Aorta (tissue), 5 donors: ENCODE measurements around the gene KRTAP10-1. TPM values are rescaled to one million over a fixed set of nuclear protein-coding genes. Genes with fewer than 3 reads are reported as not detected.

Experiments
- ATAC-seq: fragments of 200-7000 bp; cut with Tn5 transposase; one replicate; pipeline ENCODE4 v1.9.1; 2022; ENCODE audit warnings: moderate library complexity; ENCODE audit not compliant: low FRiP score
- DNase-seq, 2 donors: peaks; one replicate each; pipeline ENCODE4 v3.0.0-alpha.2; 2020
- H3K27ac ChIP-seq, 2 donors: one replicate each; pipeline ENCODE4 v1.5.1; 2013; ENCODE audit warnings: low read length in 2 of 2, mild to moderate bottlenecking in 2 of 2, moderate library complexity in 2 of 2, control low read depth in 1 of 2, inconsistent platforms in 1 of 2, low read depth in 1 of 2
- H3K27me3 ChIP-seq, 2 donors: one replicate each; pipeline ENCODE4 v1.6.1; 2013; ENCODE audit warnings: control low read depth in 1 of 2, low read length in 1 of 2, mild to moderate bottlenecking in 1 of 2, moderate library complexity in 1 of 2; ENCODE audit not compliant: insufficient read depth in 2 of 2, control insufficient read depth in 1 of 2
- H3K36me3 ChIP-seq, 2 donors: one replicate each; pipeline ENCODE4 v1.6.1; 2013; ENCODE audit warnings: control low read depth in 1 of 2, low read length in 1 of 2, mild to moderate bottlenecking in 1 of 2; ENCODE audit not compliant: insufficient read depth in 2 of 2, control insufficient read depth in 1 of 2
- H3K4me1 ChIP-seq, 2 donors: one replicate each; pipeline ENCODE4 v1.6.1; 2013; ENCODE audit warnings: low read length in 2 of 2, control low read depth in 1 of 2, mild to moderate bottlenecking in 1 of 2, moderate library complexity in 1 of 2; ENCODE audit not compliant: insufficient read depth in 2 of 2, control insufficient read depth in 1 of 2
- H3K4me3 ChIP-seq, 2 donors: one replicate each; pipeline ENCODE4 v1.5.1; 2013; ENCODE audit warnings: low read length in 2 of 2, control low read depth in 1 of 2, mild to moderate bottlenecking in 1 of 2
- H3K9me3 ChIP-seq: one replicate; pipeline ENCODE4 v1.6.1; 2013; ENCODE audit warnings: mild to moderate bottlenecking, low read length; ENCODE audit not compliant: control insufficient read depth
- WGBS, 2 donors: extraction: QIAGEN DNeasy Blood & Tissue Kit; methylation state at CpG; one replicate each; pipeline ENCODE4 v1.1.7; 2013; 5-methylcytosine and 5-hydroxymethylcytosine counted together
- intact Hi-C, 2 donors: fragments of 100-400 bp; cut with DNase I; formaldehyde crosslinking; loops; one replicate each; pipeline versions ENCODE4 v1.14.2 to v1.15.0; 2022
- polyA plus RNA-seq, 2 donors: library from polyadenylated mRNA; stranded (reverse); fragments of 200-250 nt; gene quantifications; one replicate each; pipeline ENCODE4 v1.2.3, GENCODE V29; 2013
- total RNA-seq, 2 donors: library from RNA; stranded (reverse); fragmentation: NEBNext Ultra II Directional; extraction: Animal tissue kit (Norgen Biotek cat#: 25700); gene quantifications; one replicate each; pipeline ENCODE4 v1.2.1, GENCODE V29; 2021
- donor health status: healthy with polysubstance abuse.
- donor health status: Bipolar disorder and iron deficiency.
- donor health status: DM: no; HTN: no; CAD: no.
- donor health status: DM: no; HTN: no; CAD: no.
- donor health status: DM: yes; HTN: yes; CAD: no.

KRTAP10-1 gene
- total and polyA plus RNA-seq, 4 donors = not detected

DNA sequence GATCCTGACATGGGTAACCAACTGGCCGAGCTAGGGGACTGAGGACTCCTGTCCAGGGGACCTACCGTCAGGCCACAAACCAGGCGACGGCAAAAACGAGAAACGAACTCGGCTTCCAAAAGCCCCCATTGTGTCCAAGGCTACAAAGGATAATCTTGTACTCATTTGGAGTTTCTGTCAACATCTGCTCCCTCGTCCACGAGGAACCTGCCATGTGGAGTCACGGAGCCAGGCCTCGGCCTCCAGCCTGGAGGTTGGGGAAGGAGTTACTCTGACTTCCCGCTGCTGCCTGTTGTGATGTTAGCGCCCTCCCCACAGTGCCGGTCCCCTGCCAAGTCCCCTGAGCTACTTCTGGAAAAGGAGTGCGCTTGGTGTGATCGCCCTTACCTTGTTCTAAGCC lies 7.3 kb downstream of the KRTAP10-1 start:
- ATAC-seq = no peak
- Histone ChIP-seq H3K36me3 (no peaks in the 10 kb centered on the region), H3K9me3 (no peaks in the 10 kb centered on the region), H3K27me3 (no peaks in the 10 kb centered on the region), H3K27ac (no peak overlapping the region), H3K4me1 (no peaks in the 10 kb centered on the region), H3K4me3 (no peak overlapping the region)
- intact Hi-C loops = no loop called here
- 94 to 96% methylated on average over 16 of the region's 16 CpGs for WGBS, 2 donors
- peak; percentile 30 to 43 for DNase-seq

DNA sequence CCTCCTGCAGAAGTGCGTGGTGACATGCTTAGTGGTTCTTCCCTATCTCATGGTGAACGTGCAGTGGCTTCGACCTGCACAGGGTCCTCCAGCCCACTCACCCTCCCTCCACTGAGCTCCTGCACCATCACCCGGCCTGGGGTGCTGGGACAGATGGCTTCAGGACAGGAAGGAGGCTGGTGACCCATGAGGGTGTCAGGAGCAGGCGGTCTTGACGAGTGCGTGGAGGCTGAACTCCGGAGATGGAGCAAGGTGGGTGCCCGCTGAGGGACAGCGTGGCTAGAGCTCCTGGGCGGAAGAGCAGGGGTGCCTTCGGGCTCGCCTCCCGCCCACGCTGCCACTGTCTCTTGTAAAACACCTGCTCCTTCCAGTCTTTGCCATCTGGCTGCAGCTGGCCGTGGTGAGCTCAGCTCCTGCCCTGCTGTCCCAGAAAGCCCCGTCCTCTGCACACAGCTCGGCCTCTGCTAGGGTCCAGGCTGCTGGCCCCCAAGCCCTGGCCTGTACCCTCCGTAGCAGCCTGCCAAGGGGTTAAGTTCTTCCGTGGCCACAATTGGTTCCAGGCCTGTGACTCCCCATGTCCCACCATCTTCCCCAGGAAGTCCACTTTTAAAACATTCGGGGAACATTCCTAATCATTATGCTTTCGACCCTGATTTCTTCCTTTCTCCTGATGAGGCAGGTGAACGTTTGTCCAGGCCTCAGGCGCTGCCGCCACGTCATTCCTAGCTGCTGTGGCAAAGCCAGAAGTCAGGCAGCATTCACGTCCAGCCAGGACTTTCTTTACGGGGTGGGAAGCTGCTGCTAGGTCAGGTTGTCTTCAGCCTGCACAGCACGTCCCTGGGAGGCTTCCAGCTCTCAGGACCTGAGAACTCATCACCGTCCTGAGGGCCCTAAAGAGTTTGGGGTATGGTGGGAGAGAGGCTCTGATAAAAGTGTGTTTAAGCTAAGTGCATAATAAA lies 8.1 kb downstream of the KRTAP10-1 start:
- ATAC-seq (no peak), DNase-seq (peak in 1 of 2 donors; percentile 47)
- 86 to 90% methylated on average over 29 to 30 of the region's 30 CpGs for WGBS, 2 donors
- Histone ChIP-seq H3K27ac (no peak overlapping the region), H3K36me3 (no peaks in the 10 kb centered on the region), H3K4me1 (no peaks in the 10 kb centered on the region), H3K4me3 (no peak overlapping the region), H3K9me3 (no peaks in the 10 kb centered on the region), H3K27me3 (no peaks in the 10 kb centered on the region)
- intact Hi-C loops = no loop called here

DNA sequence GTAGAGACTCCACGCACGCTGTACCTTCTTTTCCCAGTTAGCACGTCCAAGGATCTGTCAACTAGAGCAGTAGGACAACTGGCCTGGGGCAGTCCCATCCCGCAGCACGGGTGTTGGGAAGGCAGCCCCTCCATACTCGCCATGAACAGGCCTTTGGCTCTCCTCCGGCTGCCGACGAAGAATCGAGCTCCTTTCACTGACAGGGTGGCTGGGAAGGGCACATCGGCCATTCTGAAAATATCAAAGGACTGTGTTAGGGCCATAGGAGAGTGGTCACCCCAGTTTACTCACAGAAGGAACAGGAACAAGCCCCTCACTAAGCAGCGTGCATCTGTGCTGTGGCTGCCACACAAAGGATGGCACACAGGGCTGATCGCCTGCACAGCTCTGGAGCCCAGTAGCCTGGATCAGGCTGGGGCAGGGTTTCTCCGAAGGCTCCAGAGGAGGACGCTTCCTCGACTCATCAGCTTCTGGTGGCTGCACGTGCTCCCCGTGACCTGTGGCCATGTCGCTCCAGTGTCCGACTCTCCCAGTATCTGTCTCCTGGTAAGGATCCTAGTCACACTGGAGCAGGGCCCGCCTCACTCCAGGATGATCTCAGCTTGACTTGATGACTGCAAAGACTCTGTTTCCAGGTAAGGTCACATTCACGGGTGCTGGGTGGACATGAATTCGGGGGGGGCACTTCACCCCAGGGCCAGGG lies 8.9 kb downstream of the KRTAP10-1 start:
- Histone ChIP-seq H3K36me3 (no peaks in the 10 kb centered on the region), H3K27ac (no peak overlapping the region), H3K9me3 (no peaks in the 10 kb centered on the region), H3K4me3 (no peak overlapping the region), H3K27me3 (no peaks in the 10 kb centered on the region), H3K4me1 (no peaks in the 10 kb centered on the region)
- peak; percentile 19 to 63 for DNase-seq
- 91% methylated on average over 21 to 23 of the region's 23 CpGs for WGBS, 2 donors
- ATAC-seq = no peak
- intact Hi-C loops = no loop called here

DNA sequence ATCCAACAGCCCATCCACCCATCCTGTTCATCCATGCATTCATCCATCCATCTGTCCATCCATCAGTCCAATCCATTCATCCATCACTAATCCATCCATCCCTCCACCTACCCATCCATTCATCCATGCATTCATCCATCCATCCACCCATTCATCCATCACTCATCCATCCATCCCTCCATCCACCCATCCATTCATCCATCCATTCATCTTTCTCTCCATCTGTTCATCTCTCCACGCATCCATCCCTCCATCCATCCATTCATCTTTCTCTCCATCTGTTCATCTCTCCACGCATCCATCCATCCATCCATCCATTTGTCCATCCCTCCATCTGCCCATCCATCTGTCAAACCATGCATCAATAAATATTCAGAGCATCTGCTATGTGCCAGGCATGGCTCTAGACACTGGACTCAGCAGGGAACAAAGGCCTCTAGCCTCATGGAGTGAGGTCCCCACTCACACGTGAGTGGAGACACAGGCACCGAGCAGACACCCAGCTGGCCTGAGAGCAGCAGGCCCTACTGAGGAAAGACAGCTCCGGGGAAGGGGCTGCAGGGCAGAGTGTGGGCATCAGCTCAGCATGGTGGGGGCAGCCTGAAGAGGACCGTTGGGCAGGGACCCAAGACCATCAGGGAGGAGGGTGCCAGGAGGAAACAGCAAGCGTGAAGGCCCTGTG lies 9.6 kb downstream of the KRTAP10-1 start:
- H3K9me3 ChIP-seq = no peaks in the 10 kb centered on the region
- WGBS, 2 donors = 88 to 90% methylated on average over 7 of the region's 7 CpGs
- DNase-seq (peak in 1 of 2 donors; percentile 10), ATAC-seq (no peak)
- no peaks in the 10 kb centered on the region for H3K4me1 ChIP-seq
- intact Hi-C loops = no loop called here
- no peak overlapping the region for H3K4me3 ChIP-seq
- H3K27ac ChIP-seq = no peak overlapping the region
- no peaks in the 10 kb centered on the region for H3K36me3 ChIP-seq
- no peaks in the 10 kb centered on the region for H3K27me3 ChIP-seq

DNA sequence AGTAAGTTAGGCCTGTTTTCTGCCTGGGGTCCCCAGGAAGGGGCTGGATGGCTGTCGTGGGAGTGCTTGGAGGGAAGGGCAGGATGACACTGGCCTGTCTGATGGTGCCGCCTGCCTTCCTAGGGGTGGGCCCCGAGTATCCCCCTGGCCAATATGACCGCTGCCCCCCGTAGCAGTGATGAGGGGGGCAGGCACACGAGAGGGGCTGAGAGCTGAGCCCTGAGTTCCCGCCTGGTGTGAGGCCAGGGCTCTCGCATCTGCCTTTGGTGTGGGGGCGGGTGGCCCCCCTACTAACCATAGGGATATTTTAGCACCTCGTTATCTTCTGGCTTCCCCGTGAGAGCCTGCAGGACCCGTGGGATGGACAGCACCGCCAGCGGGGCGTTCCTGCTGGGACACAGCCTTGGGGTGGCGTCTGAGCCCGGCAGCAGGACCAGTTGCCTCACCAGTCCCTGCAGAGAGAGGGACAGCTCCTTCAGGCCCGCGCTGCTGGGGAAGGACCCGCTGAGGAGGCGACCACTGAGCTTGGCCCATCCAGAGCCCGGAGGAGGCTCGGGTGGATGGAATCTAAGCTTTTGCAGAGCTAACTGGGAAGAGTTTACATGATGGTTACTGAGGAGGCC lies 10.4 kb downstream of the KRTAP10-1 start:
- WGBS, 2 donors = 83 to 87% methylated on average over 20 to 23 of the region's 23 CpGs
- ATAC-seq (no peak), DNase-seq (peak; percentile 28 to 54)
- H3K36me3 ChIP-seq = no peaks in the 10 kb centered on the region
- H3K27ac ChIP-seq = no peak overlapping the region
- no peaks in the 10 kb centered on the region for H3K9me3 ChIP-seq
- no peak overlapping the region for H3K4me3 ChIP-seq
- no peaks in the 10 kb centered on the region for H3K27me3 ChIP-seq
- intact Hi-C loops = no loop called here
- no peaks in the 10 kb centered on the region for H3K4me1 ChIP-seq

DNA sequence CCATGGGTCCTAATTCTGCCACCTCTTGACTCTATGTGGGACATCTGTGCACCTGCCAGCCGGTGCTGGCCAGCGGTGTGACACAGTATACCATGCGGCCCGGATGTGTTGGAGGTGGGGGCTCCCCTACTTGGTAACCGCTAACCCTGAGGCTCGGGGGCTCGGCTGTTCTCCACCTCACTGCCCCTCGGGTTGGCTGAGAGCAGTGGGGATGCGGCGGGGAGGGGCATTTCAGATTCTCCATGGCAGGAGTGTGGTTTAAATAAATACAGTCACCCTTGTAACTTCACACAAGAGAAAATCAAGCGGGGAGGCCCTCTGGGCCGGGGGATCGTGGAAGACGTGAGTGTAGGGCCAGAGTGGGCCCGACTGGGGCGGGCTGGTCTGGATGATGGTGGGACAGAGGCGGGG lies 11.0 kb downstream of the KRTAP10-1 start:
- Histone ChIP-seq H3K27ac (no peak overlapping the region), H3K27me3 (no peaks in the 10 kb centered on the region), H3K4me3 (no peak overlapping the region), H3K9me3 (no peaks in the 10 kb centered on the region), H3K36me3 (no peaks in the 10 kb centered on the region), H3K4me1 (no peaks in the 10 kb centered on the region)
- DNase-seq = peak in 1 of 2 donors; percentile 69
- no peak for ATAC-seq
- 94 to 97% methylated on average over 17 of the region's 17 CpGs for WGBS, 2 donors
- intact Hi-C loops = no loop called here

DNA sequence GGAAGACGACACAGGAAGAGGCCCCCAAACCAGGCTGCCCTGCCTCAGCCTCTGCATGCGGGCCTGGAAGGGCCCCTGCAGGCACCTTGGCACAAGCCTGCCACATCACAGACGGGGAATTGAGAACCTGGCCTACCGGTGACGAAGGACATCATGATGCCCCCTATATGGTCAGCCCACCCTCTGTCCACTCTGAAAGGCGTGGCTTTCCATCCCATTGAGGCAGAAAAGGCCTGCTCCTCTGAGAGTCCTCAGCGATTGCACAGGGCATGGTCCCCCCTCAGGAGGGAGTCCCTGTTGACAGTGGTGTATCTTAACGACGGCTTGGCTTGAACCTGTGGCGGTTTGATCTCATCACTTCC lies 11.4 kb downstream of the KRTAP10-1 start:
- no peak for ATAC-seq
- Histone ChIP-seq H3K27ac (no peak overlapping the region), H3K4me1 (no peaks in the 10 kb centered on the region), H3K9me3 (no peaks in the 10 kb centered on the region), H3K27me3 (no peaks in the 10 kb centered on the region), H3K36me3 (no peaks in the 10 kb centered on the region), H3K4me3 (no peak overlapping the region)
- peak in 1 of 2 donors; percentile 22 for DNase-seq
- 92 to 94% methylated on average over 10 of the region's 10 CpGs for WGBS, 2 donors
- intact Hi-C loops = no loop called here

DNA sequence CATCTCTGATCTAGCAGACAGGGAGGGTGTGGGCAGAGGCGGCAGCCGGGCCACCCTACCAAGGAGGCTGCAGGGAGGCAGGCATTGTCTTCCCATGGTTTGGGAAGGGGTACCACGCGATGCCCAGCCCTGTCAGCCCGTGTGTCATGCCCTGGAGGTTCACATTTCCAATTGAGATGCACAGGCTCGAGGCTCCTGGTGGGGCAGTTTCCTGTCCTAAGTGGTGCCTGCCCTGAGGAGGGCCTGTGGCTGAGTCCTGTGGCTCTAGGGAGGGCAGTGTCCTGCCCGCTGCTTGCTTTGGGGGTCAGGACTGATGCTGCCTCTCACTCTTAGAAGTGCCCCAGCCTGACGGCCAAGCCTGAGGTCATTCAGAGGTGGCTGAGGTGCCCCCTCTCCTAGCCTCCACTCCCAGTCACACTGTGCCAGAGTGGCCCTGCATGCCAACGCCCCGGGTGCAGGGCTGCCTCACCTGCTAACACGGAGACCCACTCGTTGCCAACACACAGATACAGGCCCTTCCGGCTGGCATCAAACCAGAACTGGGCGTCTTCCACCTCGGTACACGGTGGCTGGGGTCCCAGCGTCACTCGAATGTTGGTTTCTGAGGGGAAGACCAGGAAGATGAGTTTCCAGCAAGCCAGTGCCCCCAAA lies 11.9 kb downstream of the KRTAP10-1 start:
- H3K9me3 ChIP-seq = no peaks in the 10 kb centered on the region
- intact Hi-C loops = no loop called here
- 89% methylated on average over 18 of the region's 18 CpGs for WGBS, 2 donors
- no peaks in the 10 kb centered on the region for H3K27me3 ChIP-seq
- ATAC-seq (no peak), DNase-seq (peak; percentile 40 to 45)
- H3K4me1 ChIP-seq = no peaks in the 10 kb centered on the region
- H3K27ac ChIP-seq = no peak overlapping the region
- H3K4me3 ChIP-seq = no peak overlapping the region
- no peaks in the 10 kb centered on the region for H3K36me3 ChIP-seq
